GM18498 (cell line): ENCODE data around the gene AMBRA1.
A peak's percentile ranks its signal among the peaks of the same experiment; 100 is the strongest.

Source experiments
- ATAC-seq: cut with Tn5 transposase; IDR thresholded peaks from one replicate; pipeline ENCODE4 v1.9.1; 2021; ENCODE audit warnings: mild to moderate bottlenecking, moderate library complexity; ENCODE audit not compliant: unreplicated experiment

The AMBRA1 gene, protein sequence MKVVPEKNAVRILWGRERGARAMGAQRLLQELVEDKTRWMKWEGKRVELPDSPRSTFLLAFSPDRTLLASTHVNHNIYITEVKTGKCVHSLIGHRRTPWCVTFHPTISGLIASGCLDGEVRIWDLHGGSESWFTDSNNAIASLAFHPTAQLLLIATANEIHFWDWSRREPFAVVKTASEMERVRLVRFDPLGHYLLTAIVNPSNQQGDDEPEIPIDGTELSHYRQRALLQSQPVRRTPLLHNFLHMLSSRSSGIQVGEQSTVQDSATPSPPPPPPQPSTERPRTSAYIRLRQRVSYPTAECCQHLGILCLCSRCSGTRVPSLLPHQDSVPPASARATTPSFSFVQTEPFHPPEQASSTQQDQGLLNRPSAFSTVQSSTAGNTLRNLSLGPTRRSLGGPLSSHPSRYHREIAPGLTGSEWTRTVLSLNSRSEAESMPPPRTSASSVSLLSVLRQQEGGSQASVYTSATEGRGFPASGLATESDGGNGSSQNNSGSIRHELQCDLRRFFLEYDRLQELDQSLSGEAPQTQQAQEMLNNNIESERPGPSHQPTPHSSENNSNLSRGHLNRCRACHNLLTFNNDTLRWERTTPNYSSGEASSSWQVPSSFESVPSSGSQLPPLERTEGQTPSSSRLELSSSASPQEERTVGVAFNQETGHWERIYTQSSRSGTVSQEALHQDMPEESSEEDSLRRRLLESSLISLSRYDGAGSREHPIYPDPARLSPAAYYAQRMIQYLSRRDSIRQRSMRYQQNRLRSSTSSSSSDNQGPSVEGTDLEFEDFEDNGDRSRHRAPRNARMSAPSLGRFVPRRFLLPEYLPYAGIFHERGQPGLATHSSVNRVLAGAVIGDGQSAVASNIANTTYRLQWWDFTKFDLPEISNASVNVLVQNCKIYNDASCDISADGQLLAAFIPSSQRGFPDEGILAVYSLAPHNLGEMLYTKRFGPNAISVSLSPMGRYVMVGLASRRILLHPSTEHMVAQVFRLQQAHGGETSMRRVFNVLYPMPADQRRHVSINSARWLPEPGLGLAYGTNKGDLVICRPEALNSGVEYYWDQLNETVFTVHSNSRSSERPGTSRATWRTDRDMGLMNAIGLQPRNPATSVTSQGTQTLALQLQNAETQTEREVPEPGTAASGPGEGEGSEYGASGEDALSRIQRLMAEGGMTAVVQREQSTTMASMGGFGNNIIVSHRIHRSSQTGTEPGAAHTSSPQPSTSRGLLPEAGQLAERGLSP (N-terminal part only)

GRCh38 chr11:46593550-46594373 lies at the start of gene AMBRA1:
AMBRA1 (minus strand) TSS chr11:46594023; CDS start chr11:46548380, 45,643 bp downstream.
- ATAC-seq, result peak; percentile 84

DNA sequence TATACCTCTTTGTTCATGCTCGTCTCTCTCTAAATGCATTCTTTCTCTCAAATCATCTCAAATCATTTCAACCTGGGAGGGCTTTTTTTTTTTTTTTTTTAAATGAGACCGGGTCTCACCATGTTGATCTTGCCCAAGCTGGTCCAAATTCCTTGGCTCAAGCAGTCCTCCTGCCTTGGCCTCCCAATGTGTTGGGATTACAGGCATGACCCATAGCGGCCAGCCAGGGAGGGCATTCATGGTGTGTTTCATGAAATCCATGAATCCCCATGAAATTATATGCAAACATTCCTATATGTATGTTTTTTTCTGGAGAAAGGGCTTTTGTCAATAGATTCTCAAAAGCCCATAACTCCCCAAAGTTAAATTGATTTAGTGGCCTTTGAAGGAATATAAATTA lies 49.7 kb upstream of the AMBRA1 start:
- no peak for ATAC-seq

GRCh38 chr11:46642627-46643335 lies 49.0 kb upstream of the AMBRA1 start:
- ATAC-seq, result no peak

GRCh38 chr11:46641639-46642038 lies 47.8 kb upstream of the AMBRA1 start:
- ATAC-seq, result no peak

DNA sequence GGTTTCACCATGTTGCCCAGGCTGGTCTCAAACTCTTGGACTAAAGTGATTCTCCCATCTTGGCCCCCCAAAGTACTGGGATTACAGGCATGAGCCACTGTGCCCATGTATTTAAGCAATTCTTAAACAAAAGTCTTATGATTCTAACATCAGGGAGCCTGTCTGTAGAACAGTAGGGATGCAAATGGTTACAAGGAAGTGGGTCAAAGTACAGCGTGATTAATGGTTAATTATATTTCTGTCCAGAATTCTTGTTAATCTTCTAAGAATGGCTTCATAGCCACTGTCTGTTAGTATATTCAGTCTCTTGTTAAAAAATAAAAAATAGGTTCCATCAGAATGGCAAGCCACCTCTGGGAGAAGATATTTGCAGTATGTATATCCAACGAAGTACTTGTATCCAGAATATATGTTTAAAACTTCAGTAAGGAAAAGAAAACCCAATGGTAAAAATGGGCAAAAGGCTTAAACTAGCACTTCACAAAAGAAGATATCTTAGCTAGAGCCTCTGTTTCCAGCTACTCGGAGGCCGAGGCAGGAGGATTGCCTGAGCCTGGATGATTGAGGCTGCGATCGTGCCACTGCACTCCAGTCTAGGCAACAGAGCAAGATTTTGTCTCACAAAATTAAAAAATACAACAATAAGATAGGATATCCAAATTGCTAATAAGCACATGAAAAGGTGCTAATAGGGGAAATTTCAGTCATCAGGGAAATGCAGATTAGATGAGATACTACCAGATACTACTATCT lies 46.4 kb upstream of the AMBRA1 start:
- no peak for ATAC-seq

- no peak for ATAC-seq
These were observed 45.5 kb upstream of the AMBRA1 start for GRCh38 chr11:46639197-46639839.

DNA sequence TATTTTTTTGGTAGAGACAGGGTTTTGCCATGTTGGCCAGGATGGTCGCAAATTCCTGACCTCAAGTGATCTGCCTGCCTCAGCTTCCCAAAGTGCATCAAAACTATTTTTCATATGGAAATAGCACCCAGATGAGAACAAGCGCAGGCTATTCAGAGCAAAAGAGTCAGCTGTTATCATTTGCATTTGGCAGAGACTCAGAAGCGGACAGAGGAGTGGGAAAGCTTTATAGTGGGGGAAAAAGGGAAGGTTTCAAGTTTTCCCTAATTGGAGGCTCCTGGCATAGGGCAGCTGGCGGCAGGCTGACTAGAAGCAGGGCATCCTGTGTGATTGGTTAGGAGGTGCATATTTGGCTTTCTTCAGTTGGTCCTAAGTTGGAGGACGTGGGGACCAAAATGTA lies 43.7 kb upstream of the AMBRA1 start:
- no peak for ATAC-seq

GRCh38 chr11:46635557-46636139 lies 41.8 kb upstream of the AMBRA1 start:
- ATAC-seq, result no peak

- ATAC-seq, result no peak
These were observed 39.7 kb upstream of the AMBRA1 start for GRCh38 chr11:46633291-46634217.

DNA sequence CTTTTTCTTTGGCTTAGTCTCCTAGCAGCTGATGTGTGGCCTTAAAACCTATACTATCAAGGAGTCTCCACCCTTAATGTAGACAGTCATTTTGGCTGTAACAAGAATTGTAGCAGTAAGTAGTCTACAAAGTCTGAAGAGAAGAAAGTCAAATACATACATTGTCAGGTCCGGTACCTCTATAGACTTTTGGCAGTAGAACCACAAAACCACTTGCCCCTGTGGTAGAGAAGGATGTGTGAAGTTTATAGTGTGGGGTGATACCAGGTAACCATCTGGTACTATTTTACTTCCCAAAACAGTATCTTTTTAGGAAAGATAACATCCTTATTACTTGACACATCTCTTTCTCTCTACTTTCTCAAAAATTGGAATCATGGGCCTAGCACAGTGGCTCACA lies 38.7 kb upstream of the AMBRA1 start:
- no peak for ATAC-seq

DNA sequence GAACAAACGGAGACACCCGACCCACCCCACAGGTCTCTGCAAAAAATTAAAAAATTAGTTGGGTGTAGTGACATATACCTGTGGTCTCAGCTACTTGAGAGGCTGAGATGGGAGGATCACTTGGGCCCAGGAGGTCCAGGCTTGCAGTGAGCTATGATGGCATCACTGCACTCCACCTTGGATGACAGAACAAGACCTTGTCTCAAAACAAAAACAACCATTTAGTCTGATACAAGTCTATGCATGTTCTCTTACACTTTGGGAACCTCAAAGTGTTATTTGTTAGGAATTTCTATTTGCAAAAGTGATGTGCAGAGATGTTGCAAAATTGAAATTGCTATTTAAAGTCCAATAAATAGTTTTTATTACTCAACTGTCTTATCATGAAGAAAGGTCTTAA lies 37.9 kb upstream of the AMBRA1 start:
- ATAC-seq, result no peak

GRCh38 chr11:46630237-46630636 lies 36.4 kb upstream of the AMBRA1 start:
- no peak for ATAC-seq

GRCh38 chr11:46628961-46629360 lies 35.1 kb upstream of the AMBRA1 start:
- no peak for ATAC-seq

- ATAC-seq, result no peak
These were observed 31.6 kb upstream of the AMBRA1 start for GRCh38 chr11:46625406-46625805.

GRCh38 chr11:46618837-46619236 lies 25.0 kb upstream of the AMBRA1 start:
- no peak for ATAC-seq

GRCh38 chr11:46617972-46618314 lies 24.1 kb upstream of the AMBRA1 start:
- no peak for ATAC-seq
